Measurements from ENCODE around the gene SELENOH.

DNA sequence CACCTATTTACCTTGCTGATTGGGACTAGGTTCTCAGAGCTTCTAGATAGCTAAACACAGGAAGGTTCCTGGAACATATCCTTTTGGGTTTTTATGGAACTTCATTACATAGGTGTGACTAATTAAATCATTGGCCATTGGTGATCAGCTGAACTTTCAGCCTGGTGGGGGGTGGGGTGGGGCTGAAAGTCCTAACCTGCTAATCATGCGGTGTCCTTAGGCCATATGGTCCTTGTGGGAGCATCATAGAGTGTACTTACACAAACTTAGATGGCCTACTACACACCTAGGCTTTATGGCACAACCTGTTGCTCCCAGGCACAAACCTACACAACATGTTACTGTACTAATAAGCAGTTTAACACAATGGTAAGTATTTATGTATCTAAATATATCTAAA, 8.6 kb upstream of the SELENOH start:
- TF ChIP-seq ESRRG (CRISPR knock-in tag; IDR thresholded peaks at IDR 0.05): no peak
- TF ChIP-seq BACH2 (CRISPR knock-in tag; IDR thresholded peaks at IDR 0.05; ENCODE audit: borderline replicate concordance): no peak
- TF ChIP-seq CSDC2 (CRISPR knock-in tag; IDR thresholded peaks at IDR 0.05): no peak
- TF ChIP-seq ARNTL (CRISPR knock-in tag; IDR thresholded peaks at IDR 0.05; ENCODE audit: borderline replicate concordance, low read depth): no peak
- TF ChIP-seq, protein P1, sequence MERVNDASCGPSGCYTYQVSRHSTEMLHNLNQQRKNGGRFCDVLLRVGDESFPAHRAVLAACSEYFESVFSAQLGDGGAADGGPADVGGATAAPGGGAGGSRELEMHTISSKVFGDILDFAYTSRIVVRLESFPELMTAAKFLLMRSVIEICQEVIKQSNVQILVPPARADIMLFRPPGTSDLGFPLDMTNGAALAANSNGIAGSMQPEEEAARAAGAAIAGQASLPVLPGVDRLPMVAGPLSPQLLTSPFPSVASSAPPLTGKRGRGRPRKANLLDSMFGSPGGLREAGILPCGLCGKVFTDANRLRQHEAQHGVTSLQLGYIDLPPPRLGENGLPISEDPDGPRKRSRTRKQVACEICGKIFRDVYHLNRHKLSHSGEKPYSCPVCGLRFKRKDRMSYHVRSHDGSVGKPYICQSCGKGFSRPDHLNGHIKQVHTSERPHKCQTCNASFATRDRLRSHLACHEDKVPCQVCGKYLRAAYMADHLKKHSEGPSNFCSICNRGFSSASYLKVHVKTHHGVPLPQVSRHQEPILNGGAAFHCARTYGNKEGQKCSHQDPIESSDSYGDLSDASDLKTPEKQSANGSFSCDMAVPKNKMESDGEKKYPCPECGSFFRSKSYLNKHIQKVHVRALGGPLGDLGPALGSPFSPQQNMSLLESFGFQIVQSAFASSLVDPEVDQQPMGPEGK (CRISPR knock-in tag; IDR thresholded peaks at IDR 0.05; ENCODE audit: borderline replicate concordance): no peak
- TF ChIP-seq ZFP3 (CRISPR knock-in tag; IDR thresholded peaks at IDR 0.05): no peak
- TF ChIP-seq TOX (CRISPR knock-in tag; IDR thresholded peaks at IDR 0.05; ENCODE audit: borderline replicate concordance): no peak
- no peak for TF ChIP-seq ZC3H10 (CRISPR knock-in tag; IDR thresholded peaks at IDR 0.05)
- TF ChIP-seq SNAI2 (CRISPR knock-in tag; IDR thresholded peaks at IDR 0.05): no peak
- no peak for TF ChIP-seq ZNF70 (CRISPR knock-in tag; IDR thresholded peaks at IDR 0.05)
- TF ChIP-seq PPARA (CRISPR knock-in tag; IDR thresholded peaks at IDR 0.05; ENCODE audit: borderline replicate concordance): no peak
- TF ChIP-seq, protein P2, sequence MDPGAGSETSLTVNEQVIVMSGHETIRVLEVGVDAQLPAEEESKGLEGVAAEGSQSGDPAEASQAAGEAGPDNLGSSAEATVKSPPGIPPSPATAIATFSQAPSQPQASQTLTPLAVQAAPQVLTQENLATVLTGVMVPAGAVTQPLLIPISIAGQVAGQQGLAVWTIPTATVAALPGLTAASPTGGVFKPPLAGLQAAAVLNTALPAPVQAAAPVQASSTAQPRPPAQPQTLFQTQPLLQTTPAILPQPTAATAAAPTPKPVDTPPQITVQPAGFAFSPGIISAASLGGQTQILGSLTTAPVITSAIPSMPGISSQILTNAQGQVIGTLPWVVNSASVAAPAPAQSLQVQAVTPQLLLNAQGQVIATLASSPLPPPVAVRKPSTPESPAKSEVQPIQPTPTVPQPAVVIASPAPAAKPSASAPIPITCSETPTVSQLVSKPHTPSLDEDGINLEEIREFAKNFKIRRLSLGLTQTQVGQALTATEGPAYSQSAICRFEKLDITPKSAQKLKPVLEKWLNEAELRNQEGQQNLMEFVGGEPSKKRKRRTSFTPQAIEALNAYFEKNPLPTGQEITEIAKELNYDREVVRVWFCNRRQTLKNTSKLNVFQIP (CRISPR knock-in tag; IDR thresholded peaks at IDR 0.05; ENCODE audit: borderline replicate concordance, low read depth): no peak
- TF ChIP-seq, protein P3, sequence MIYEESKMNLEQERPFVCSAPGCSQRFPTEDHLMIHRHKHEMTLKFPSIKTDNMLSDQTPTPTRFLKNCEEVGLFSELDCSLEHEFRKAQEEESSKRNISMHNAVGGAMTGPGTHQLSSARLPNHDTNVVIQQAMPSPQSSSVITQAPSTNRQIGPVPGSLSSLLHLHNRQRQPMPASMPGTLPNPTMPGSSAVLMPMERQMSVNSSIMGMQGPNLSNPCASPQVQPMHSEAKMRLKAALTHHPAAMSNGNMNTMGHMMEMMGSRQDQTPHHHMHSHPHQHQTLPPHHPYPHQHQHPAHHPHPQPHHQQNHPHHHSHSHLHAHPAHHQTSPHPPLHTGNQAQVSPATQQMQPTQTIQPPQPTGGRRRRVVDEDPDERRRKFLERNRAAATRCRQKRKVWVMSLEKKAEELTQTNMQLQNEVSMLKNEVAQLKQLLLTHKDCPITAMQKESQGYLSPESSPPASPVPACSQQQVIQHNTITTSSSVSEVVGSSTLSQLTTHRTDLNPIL (CRISPR knock-in tag; IDR thresholded peaks at IDR 0.05; ENCODE audit: low read depth): no peak

All from SK-N-SH treated with all-trans-retinoic acid at 6 μM for 48 hours (cell line).